Endothelial cell of umbilical vein (primary cell): ENCODE measurements around the gene LGI2. TPM values are rescaled to one million over a fixed set of nuclear protein-coding genes. Genes with fewer than 3 reads are reported as not detected.

Experiments
- BruUV-seq: library from RNA; stranded (reverse); fragments of 400-500 nt; replicated peaks from 2 replicates; lab custom pipeline; 2021; lab: Mats Ljungman, UMichigan
- CTCF ChIA-PET: fragments of 300-600, 350-600 bp; sonication (Branson Sonifier 250); formaldehyde crosslinking; loops from one replicate; lab custom pipeline; 2021; ENCODE audit warnings: antibody characterized with exemption, inconsistent platforms; lab: Charles Lee
- POLR2A ChIA-PET: fragments of 300-600, 350-600 bp; sonication (Branson Sonifier 250); formaldehyde crosslinking; loops from one replicate; lab custom pipeline; 2021; ENCODE audit warnings: antibody characterized with exemption, inconsistent platforms; lab: Charles Lee
- DNase-seq: peaks from one replicate; pipeline ENCODE4 v3.0.0-alpha.2; 2011; ENCODE audit warnings: low read depth, low spot score
- FAIRE-seq: peaks from 2 replicates; lab custom pipeline; 2011; peaks lifted over from hg19 to GRCh38; lab: Jason Lieb, UNC
- H2AFZ ChIP-seq: 2 replicates; pipeline ENCODE4 v1.6.0; 2012; ENCODE audit warnings: low read depth, low read length, control low read depth, inconsistent platforms
- H3K27ac ChIP-seq: 2 replicates; pipeline ENCODE4 v1.5.1; 2011; ENCODE audit warnings: low read depth, mild to moderate bottlenecking, control low read depth, low read length, moderate library complexity; ENCODE audit not compliant: insufficient read depth
- H3K27me3 ChIP-seq, 2 experiments: 2 replicates each; pipeline versions ENCODE4 v1.6.0 to v1.6.1; 2011; ENCODE audit warnings: low read length in 2 of 2, mixed read lengths in 1 of 2; ENCODE audit not compliant: control insufficient read depth in 2 of 2, insufficient read depth in 2 of 2
- H3K36me3 ChIP-seq, 2 experiments: 2 replicates in 1 of 2; 3 replicates in 1 of 2; pipeline ENCODE4 v1.5.1; 2011; ENCODE audit warnings: low read length in 2 of 2, mild to moderate bottlenecking in 1 of 2, moderate library complexity in 1 of 2; ENCODE audit not compliant: control insufficient read depth in 2 of 2, insufficient read depth in 2 of 2; ENCODE audit errors: extremely low read depth in 1 of 2
- H3K4me1 ChIP-seq: 3 replicates; pipeline ENCODE4 v1.5.1; 2011; ENCODE audit warnings: mild to moderate bottlenecking, low read length; ENCODE audit not compliant: control insufficient read depth, insufficient read depth; ENCODE audit errors: extremely low read depth
- H3K4me2 ChIP-seq: 2 replicates; pipeline ENCODE4 v1.6.1; 2011; ENCODE audit warnings: low read length, control low read depth, mixed read lengths; ENCODE audit not compliant: insufficient read depth
- H3K4me3 ChIP-seq, 3 experiments: fragments of 200-600 bp in 1 of 3; sonication (generic), shearing (Covaris generic) in 1 of 3; replicated peaks in 1 of 3; 2 replicates each; pipeline ENCODE4 v1.5.1; 2011 to 2016; ENCODE audit warnings: control low read depth in 3 of 3, low read length in 3 of 3, mild to moderate bottlenecking in 2 of 3, inconsistent platforms in 1 of 3, low read depth in 1 of 3, moderate library complexity in 1 of 3; ENCODE audit not compliant: insufficient read depth in 1 of 3
- H3K79me2 ChIP-seq: 2 replicates; pipeline ENCODE4 v1.6.0; 2012; ENCODE audit warnings: low read length, inconsistent platforms; ENCODE audit not compliant: control insufficient read depth, insufficient read depth
- H3K9ac ChIP-seq: replicated peaks from 2 replicates; pipeline ENCODE3; 2011; ENCODE audit warnings: low read length, control low read depth; ENCODE audit not compliant: insufficient read depth; ENCODE audit errors: extremely low read depth
- H3K9me1 ChIP-seq: replicated peaks from 3 replicates; pipeline ENCODE4 v1.6.0; 2011; ENCODE audit warnings: mild to moderate bottlenecking, low read length; ENCODE audit not compliant: control insufficient read depth, insufficient read depth; ENCODE audit errors: extremely low read depth
- H3K9me3 ChIP-seq: replicated peaks from 2 replicates; pipeline ENCODE4 v1.5.1; 2012; ENCODE audit warnings: low read length, inconsistent platforms; ENCODE audit not compliant: control insufficient read depth, insufficient read depth
- H4K20me1 ChIP-seq: replicated peaks from 2 replicates; pipeline ENCODE3; 2011; ENCODE audit warnings: mild to moderate bottlenecking, low read length; ENCODE audit not compliant: control insufficient read depth, insufficient read depth; ENCODE audit errors: extremely low read depth
- CTCF ChIP-seq, 2 donors: IDR thresholded peaks; 1 replicate in 1 of 2; 2 replicates in 1 of 2; pipeline ENCODE4 v1.5.1; 2011; ENCODE audit warnings: low read length in 2 of 2, mild to moderate bottlenecking in 2 of 2, moderate library complexity in 2 of 2, control low read depth in 1 of 2, inconsistent platforms in 1 of 2, low read depth in 1 of 2; ENCODE audit not compliant: insufficient read depth in 1 of 2; ENCODE audit errors: extremely low read depth in 1 of 2
- EZH2 ChIP-seq: IDR thresholded peaks from 2 replicates; pipeline ENCODE4 v1.6.1; 2012; ENCODE audit warnings: borderline replicate concordance, low read depth, mild to moderate bottlenecking, moderate library complexity, low read length, inconsistent platforms; ENCODE audit not compliant: severe bottlenecking
- GATA2 ChIP-seq: IDR thresholded peaks from 2 replicates; pipeline ENCODE4 v1.7.0; 2011; ENCODE audit warnings: low read depth, mild to moderate bottlenecking, moderate library complexity, mixed read lengths, low read length; ENCODE audit not compliant: insufficient read length, insufficient read depth
- JUN ChIP-seq: IDR thresholded peaks from 2 replicates; pipeline ENCODE4 v1.6.1; 2011; ENCODE audit warnings: borderline replicate concordance, low read depth; ENCODE audit not compliant: insufficient read length, insufficient read depth
- MAX ChIP-seq: IDR thresholded peaks from 2 replicates; pipeline ENCODE4 v1.6.1; 2011; ENCODE audit not compliant: insufficient read depth, insufficient read length
- POLR2A ChIP-seq: IDR thresholded peaks from 2 replicates; pipeline ENCODE4 v1.6.1; 2012; ENCODE audit warnings: low read depth, mild to moderate bottlenecking, control low read depth, low read length
- POLR2AphosphoS5 ChIP-seq: IDR thresholded peaks from 2 replicates; pipeline ENCODE4 v1.6.1; 2012; ENCODE audit warnings: low read depth, mild to moderate bottlenecking, control low read depth, low read length, moderate library complexity; ENCODE audit not compliant: insufficient read depth
- dilution Hi-C: fragments of 300-500 bp; cut with MboI; formaldehyde crosslinking; loops from one replicate; pipeline ENCODE4 v1.15.0; 2019; ENCODE audit warnings: low sequenced_read_pairs; ENCODE audit not compliant: extremely low pct_ligation_motif_present
- intact Hi-C: fragments of 100-400 bp; cut with micrococcal nuclease; formaldehyde crosslinking; loops from one replicate; pipeline ENCODE4 v1.10.0; 2022
- polyA plus RNA-seq, 4 experiments: library from polyadenylated mRNA; depleted of rRNA in 3 of 4; stranded (reverse) in 3 of 4; unstranded in 1 of 4; fragments of >200 nt; gene quantifications; 2 replicates each; pipeline versions ENCODE4 v1.2.1 to v1.2.3, GENCODE V29; 2011 to 2012; ENCODE audit warnings: missing spikeins in 1 of 4
- total RNA-seq: library from RNA; stranded (reverse); gene quantifications from 2 replicates; pipeline ENCODE4 v1.2.3, GENCODE V29; 2021

The LGI2 gene
- total and polyA plus RNA-seq, 2 donors (not counting 3 experiments of a cell fraction or from before 2014, with no cell fraction given), result not detected

DNA sequence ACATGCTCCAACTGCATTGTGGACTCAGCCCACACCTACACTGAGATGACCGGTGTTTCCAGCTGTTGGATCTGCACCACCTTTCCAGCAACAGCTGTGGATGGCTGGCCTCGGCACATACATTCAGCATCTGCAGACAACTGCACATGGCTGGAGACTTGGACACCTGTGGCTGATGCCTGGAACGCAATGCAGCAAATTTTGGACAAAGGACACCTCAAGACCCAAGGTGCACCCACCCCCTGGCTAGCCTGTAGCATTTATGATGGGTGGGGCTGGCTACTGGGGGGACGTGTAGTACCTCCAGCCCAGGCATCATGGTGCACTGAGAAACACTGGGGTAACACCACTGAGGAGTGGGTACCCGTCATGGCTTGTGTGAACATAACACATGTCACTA, 60.6 kb downstream of the LGI2 start:
- TF ChIP-seq MAX (no peak), CTCF (IDR thresholded peaks at IDR 0.05; ENCODE audit: extremely low read depth in 1 of 2, insufficient read depth in 1 of 2, low read depth in 1 of 2, low read length in 2 of 2) (no peak), JUN (no peak), EZH2 (no peak), POLR2A (no peak), GATA2 (no peak), POLR2AphosphoS5 (no peak)
- Histone ChIP-seq H3K9me1 (no peaks in the 10 kb centered on the region), H3K27ac (no peak overlapping the region), H3K27me3 (peaks cover 2% of the 10 kb centered on the region in 2 experiments), H3K9me3 (no peaks in the 10 kb centered on the region), H3K4me3 (no peak overlapping the region), H4K20me1 (no peaks in the 10 kb centered on the region), H3K79me2 (no peaks in the 10 kb centered on the region), H3K4me1 (no peaks in the 10 kb centered on the region), H2AFZ (no peak overlapping the region), H3K4me2 (no peak overlapping the region), H3K9ac (no peak overlapping the region), H3K36me3 (no peaks in the 10 kb centered on the region)
- dilution Hi-C loops (no loop called here), intact Hi-C loops (no loop called here)
- BruUV-seq, result no TSS peak
- ChIA-PET CTCF (interaction anchor here (1.4 kb wide), 1 partner anchor 10 kb away, joined by 4 read pairs; no protein-coding TSS in a partner anchor), POLR2A (no interaction called here)
- FAIRE-seq (no peak), DNase-seq (no peak)
